Muscle of leg (tissue), 11 donors: ENCODE measurements around the gene ZDHHC11. TPM values are rescaled to one million over a fixed set of nuclear protein-coding genes. Genes with fewer than 3 reads are reported as not detected.

Experiments
- DNase-seq: peaks from one replicate; pipeline ENCODE4 v3.0.0; 2013
- H3K27ac ChIP-seq: one replicate; pipeline ENCODE4 v1.5.1; 2013; ENCODE audit warnings: mild to moderate bottlenecking, low read length, control low read depth
- H3K27me3 ChIP-seq: one replicate; pipeline ENCODE4 v1.6.1; 2013; ENCODE audit warnings: low read length; ENCODE audit not compliant: control insufficient read depth, insufficient read depth
- H3K36me3 ChIP-seq: one replicate; pipeline ENCODE4 v1.6.1; 2013; ENCODE audit warnings: low read length; ENCODE audit not compliant: control insufficient read depth, insufficient read depth
- H3K4me1 ChIP-seq: one replicate; pipeline ENCODE4 v1.6.1; 2013; ENCODE audit warnings: low read length; ENCODE audit not compliant: control insufficient read depth, insufficient read depth
- H3K4me3 ChIP-seq: one replicate; pipeline ENCODE4 v1.5.1; 2013; ENCODE audit warnings: low read length, control low read depth
- H3K9me3 ChIP-seq: replicated peaks from 2 replicates; pipeline ENCODE4 v1.6.1; 2013; ENCODE audit warnings: low read depth, low read length; ENCODE audit not compliant: control insufficient read depth
- WGBS: methylation state at CpG from one replicate; pipeline ENCODE4 v1.1.5; 2013; ENCODE audit warnings: missing lambda C conversion rate; ENCODE audit not compliant: insufficient coverage; 5-methylcytosine and 5-hydroxymethylcytosine counted together
- polyA plus RNA-seq, 8 donors: library from polyadenylated mRNA; unstranded; fragments of 120-200 nt; gene quantifications; one replicate each; pipeline versions ENCODE4 v1.2.1 to v1.2.3, GENCODE V29; 2013; ENCODE audit warnings: inconsistent platforms in 1 of 8, low replicate concordance in 1 of 8; ENCODE audit not compliant: insufficient read length in 8 of 8, insufficient read depth in 1 of 8
- total RNA-seq: library from RNA; stranded (reverse); fragments of 120-200 nt; gene quantifications from one replicate; pipeline ENCODE4 v1.2.4, GENCODE V29; 2013

ZDHHC11 gene
- total and polyA plus RNA-seq, 9 donors, result 2.8 to 24.9 (median 10.5) TPM

DNA sequence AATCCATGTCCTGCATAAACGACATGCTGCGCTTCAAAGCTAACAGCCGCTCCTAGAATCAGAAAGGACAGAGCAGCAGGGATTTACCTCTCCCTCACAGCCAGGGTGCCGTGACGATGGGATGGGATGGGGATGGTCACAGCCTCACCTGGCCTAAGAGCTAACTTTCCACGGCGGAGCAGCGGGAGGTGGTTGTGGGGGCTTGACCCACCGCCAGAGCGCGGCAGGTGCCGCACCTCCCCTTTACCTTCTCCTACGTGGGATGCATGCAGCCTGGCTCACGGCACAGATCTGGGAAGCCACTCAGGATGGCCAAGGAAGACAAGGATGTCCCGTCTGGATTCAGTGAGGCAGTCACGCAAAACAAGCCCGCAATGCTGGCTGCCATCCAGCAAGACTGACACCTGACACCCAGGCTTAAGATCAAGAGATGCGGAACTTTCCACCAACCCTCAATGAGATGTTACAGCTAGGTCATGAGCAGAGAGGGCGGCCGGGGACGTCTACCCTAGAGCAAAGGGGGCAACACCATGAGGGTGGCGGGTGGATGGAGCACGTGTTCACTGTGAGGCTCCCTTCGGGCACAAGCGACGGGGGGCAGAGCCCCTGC is 36.0 kb upstream of the ZDHHC11 start:
- no peaks in the 10 kb centered on the region for H3K9me3 ChIP-seq
- no peak overlapping the region for H3K4me3 ChIP-seq
- peaks cover 95% of the 10 kb centered on the region for H3K36me3 ChIP-seq
- H3K27me3 ChIP-seq, result no peaks in the 10 kb centered on the region
- no peak for DNase-seq
- peaks cover 9% of the 10 kb centered on the region for H3K4me1 ChIP-seq
- 87% methylated on average over 20 of the region's 26 CpGs for WGBS
- H3K27ac ChIP-seq, result no peak overlapping the region

DNA sequence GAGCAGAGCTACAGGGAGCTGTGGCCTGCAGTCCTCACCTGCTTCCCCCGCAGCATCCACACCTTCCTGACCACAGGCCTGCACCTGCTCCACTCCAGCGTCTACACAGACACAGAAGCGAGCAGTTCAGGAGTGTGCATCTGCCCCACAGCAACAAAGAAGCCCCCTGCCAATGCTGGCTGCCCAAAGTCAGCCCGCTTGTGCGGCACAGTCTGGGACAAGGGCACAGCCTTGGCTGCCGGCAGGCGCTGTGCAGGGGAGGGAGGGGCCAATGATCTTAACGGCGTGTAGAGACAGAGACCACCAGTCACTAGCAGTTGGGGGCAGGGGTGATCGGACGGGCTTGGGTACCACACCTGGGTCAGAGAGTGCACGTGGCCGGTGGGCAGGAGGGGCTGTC is 35.2 kb upstream of the ZDHHC11 start:
- Histone ChIP-seq H3K27ac (no peak overlapping the region), H3K9me3 (no peaks in the 10 kb centered on the region), H3K4me1 (peaks cover 1% of the 10 kb centered on the region), H3K4me3 (no peak overlapping the region), H3K27me3 (no peaks in the 10 kb centered on the region), H3K36me3 (peaks cover 96% of the 10 kb centered on the region)
- 96% methylated on average over 7 of the region's 13 CpGs for WGBS
- no peak for DNase-seq

DNA sequence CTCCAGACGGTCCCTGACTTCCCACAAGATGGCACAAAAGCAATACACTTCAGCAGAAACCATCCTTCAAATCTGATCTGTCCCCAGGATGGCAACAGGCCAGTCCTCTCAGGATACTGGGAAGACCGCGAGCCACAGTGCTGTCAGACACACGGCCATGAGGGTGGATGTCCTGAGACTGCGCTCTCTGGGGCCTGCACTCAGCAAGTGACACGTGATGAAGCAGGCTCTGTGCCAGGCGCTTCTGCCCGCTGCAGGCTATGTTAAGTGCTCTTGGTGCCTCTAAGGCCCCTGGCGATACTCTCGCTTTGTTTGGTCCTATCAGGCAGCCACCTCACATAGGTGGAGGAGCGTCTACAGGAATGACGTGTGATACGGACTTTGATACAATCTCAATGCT is 34.7 kb upstream of the ZDHHC11 start:
- Histone ChIP-seq H3K27me3 (no peaks in the 10 kb centered on the region), H3K36me3 (peaks cover 96% of the 10 kb centered on the region), H3K27ac (no peak overlapping the region), H3K4me1 (no peaks in the 10 kb centered on the region), H3K4me3 (no peak overlapping the region), H3K9me3 (no peaks in the 10 kb centered on the region)
- DNase-seq, result no peak
- 92% methylated on average over 9 of the region's 13 CpGs for WGBS

DNA sequence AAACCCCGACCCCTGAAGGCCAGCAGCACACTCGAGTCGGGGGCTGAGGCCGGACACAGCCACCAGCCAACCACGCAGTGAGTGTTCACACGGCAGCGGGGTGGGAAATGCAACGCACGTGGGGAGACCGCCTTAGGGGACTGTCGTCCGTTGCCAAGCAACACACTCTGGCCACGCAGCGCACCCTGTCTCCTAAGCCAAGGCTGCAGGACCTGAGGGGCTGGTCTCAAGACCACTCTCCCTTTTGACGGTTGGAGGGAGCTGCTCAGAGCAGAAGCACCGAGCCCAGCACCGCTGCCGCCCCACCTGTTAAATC is 34.3 kb upstream of the ZDHHC11 start:
- no peak for DNase-seq
- WGBS, result 94% methylated on average over 15 of the region's 18 CpGs
- Histone ChIP-seq H3K27ac (no peak overlapping the region), H3K4me3 (no peak overlapping the region), H3K36me3 (peaks cover 93% of the 10 kb centered on the region), H3K27me3 (no peaks in the 10 kb centered on the region), H3K4me1 (no peaks in the 10 kb centered on the region), H3K9me3 (no peaks in the 10 kb centered on the region)

DNA sequence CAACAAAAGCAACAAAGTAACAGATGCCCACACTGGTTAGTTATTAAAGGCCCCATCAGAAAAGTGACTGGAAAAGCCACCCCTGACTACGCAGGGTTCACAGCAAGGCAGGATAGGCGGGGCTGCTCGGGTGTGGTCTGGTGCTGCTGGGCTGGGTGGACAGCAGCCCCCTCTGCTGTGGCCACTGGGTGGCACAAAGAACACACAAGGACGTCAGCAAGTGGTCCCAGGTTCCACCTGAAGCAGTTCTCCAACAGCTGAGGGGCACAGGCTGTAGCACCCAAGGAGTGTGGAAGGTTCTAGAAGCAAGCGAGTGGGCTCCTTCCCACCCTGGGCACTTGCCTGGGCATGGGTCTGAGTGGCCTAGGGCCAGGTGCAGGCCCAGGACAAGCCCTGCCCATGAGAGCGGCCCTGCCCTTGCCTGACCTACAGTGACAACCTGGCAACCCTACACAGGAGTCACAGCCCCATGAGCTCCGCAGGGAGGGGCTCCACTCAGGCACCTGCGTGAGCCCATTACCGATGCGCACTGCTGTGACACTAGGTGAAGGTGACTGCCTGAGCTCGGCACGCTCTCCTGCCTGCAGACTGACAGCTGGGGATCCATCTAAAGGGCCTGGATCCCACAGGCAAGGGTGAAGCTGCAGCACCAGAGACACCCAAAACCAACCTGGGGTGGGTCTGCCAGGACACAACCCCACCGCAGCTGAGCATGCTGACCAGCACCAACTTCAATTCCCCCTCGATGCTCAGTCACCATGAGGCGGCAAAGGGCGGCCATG is 33.8 kb upstream of the ZDHHC11 start:
- no peak for DNase-seq
- no peak overlapping the region for H3K4me3 ChIP-seq
- 89% methylated on average over 16 of the region's 16 CpGs for WGBS
- H3K36me3 ChIP-seq, result peaks cover 87% of the 10 kb centered on the region
- no peak overlapping the region for H3K27ac ChIP-seq
- H3K9me3 ChIP-seq, result no peaks in the 10 kb centered on the region
- H3K27me3 ChIP-seq, result no peaks in the 10 kb centered on the region
- no peaks in the 10 kb centered on the region for H3K4me1 ChIP-seq

DNA sequence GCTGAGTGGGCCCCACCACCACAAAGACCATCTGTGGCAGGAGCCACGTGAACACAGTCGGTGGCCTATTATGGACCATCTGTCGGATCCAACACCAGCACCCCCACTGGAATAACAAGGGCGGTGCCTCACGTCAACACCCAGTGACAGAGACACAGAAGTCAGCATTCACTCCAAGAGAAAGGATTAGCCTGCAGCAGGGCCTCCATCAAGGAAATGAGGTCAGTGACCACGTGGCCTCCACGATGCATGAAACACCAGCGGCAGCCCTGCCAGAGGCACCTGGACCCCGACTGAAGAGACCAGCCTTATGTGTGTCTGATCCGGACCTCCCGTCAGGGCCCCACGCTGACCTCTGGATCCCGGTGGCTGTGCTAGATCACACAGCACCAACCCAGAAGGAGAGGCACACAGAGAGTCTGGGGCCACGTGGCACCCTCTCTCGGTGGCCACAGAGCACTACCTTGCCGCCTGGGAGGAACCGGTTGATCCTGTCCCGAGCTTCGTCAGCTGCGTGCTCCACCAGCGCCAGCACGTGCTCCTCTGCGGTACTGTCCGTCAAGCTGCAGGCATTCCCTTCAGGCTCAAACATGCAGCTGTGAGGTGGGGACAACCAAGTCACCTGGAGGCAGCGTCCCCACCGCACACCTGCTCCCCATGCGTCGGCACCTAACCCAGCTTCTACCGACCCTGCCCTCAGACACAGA is 32.8 kb upstream of the ZDHHC11 start:
- H3K36me3 ChIP-seq, result peaks cover 81% of the 10 kb centered on the region
- H3K27ac ChIP-seq, result no peak overlapping the region
- H3K27me3 ChIP-seq, result no peaks in the 10 kb centered on the region
- WGBS, result 94% methylated on average over 25 of the region's 29 CpGs
- H3K4me1 ChIP-seq, result no peaks in the 10 kb centered on the region
- DNase-seq, result no peak
- no peaks in the 10 kb centered on the region for H3K9me3 ChIP-seq
- H3K4me3 ChIP-seq, result no peak overlapping the region

DNA sequence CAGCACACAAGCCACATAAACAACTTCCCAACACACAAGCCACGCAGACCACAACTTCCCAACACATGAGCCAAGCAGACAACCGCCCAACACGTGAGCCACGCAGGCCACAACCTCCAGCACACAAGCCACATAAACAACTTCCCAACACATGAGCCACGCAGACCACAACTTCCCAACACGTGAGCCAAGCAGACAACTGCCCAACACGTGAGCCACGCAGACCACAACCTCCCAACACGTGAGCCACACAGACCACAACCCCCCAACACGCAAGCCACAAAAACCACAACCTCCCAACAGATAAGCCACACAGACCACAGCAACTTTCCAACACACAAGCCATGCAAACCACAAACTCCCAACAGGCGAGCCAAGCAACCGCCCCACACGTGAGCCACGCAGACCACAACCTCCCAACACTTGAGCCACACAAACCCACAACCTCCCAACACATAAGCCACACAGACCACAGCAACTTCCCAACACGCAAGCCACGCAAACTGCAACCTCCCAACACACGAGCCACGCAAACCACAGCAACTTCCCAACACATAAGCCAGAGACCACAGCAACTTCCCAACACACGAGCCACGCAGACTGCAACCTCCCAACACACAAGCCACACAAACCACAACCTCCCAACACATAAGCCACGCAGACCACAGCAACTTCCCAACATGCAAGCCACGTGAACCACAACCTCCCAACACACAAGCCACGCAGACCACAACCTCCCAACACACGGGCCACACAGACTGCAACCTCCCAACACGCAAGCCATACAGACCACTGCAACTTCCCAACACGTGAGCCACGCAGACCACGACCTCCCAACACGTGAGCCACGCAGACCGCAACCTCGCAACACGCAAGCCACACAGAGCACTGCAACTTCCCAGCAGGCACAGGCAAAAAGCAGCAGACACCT is 31.7 kb upstream of the ZDHHC11 start:
- WGBS, result 93% methylated on average over 27 of the region's 33 CpGs
- Histone ChIP-seq H3K9me3 (no peaks in the 10 kb centered on the region), H3K36me3 (peaks cover 78% of the 10 kb centered on the region)

DNA sequence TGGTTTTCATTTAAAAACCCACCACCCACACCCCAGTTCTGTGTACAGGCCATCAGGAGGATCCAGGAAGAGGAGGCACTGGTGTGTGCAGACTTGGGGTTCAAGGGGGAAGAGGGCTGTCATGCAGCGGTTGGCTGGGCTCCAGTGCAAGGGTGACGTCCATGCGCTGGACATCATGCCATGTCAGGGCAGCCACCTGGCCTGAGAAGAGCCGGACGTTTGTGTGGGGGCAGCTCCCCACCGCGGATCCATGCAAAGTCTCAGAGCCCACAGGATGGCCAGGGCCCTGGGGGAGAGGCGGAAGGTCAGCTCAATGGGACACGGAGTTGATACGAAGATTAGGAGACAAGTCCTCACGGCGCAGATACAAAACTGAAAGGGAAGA is 30.8 kb upstream of the ZDHHC11 start:
- peaks cover 77% of the 10 kb centered on the region for H3K36me3 ChIP-seq
- H3K9me3 ChIP-seq, result no peaks in the 10 kb centered on the region
- no peaks in the 10 kb centered on the region for H3K27me3 ChIP-seq
- no peak for DNase-seq
- WGBS, result 85% methylated on average over 12 of the region's 12 CpGs
- no peak overlapping the region for H3K27ac ChIP-seq
- no peak overlapping the region for H3K4me3 ChIP-seq
- H3K4me1 ChIP-seq, result no peaks in the 10 kb centered on the region

More for the DNA sequence above, 31.7 kb upstream of the ZDHHC11 start:
- Histone ChIP-seq H3K4me3 (no peak overlapping the region), H3K27ac (no peak overlapping the region), H3K4me1 (no peaks in the 10 kb centered on the region), H3K27me3 (no peaks in the 10 kb centered on the region)
- DNase-seq, result no peak

DNA sequence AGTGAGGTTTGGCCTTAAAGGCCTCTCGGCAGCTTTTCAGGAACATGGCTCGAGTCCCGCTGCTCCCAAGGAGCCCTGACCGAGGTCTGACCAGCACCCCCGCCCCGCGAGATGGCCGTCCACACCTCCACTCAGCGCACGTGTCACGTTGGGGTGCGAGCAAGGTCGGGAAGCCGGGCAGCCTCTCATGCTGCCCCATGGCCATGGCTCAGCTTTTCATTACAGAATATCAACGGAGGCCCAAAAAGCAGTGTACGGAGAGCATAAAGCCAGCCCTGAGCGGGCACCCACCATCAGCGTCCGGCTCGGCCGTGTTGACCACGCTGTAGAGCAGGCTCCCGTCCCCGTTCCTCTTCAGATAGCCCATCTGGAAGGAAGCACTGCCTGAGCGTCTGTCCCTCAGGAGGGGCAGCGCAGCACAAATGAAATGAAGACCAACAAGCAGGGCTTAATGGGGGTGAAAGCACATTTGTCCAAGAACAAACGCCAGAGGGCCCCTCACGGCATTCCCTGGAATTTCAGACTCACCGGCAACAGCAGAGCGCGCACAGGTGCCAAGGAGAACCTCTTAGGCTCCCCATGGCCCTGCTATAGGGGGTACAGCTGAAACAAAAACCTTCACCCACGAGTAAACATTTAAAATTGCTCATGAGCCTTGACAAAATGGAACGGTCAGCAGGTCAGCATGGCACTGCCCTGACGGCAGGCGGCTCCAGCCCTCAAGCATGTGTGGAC is 30.2 kb upstream of the ZDHHC11 start:
- H3K9me3 ChIP-seq, result no peaks in the 10 kb centered on the region
- no peak overlapping the region for H3K27ac ChIP-seq
- no peaks in the 10 kb centered on the region for H3K4me1 ChIP-seq
- no peaks in the 10 kb centered on the region for H3K27me3 ChIP-seq
- H3K4me3 ChIP-seq, result no peak overlapping the region
- DNase-seq, result no peak
- peaks cover 75% of the 10 kb centered on the region for H3K36me3 ChIP-seq
- 91% methylated on average over 33 of the region's 35 CpGs for WGBS
